Inflammatory macrophage (primary cell): ENCODE data around the gene NUCB1.
"Not testable (repeated sequence)": the region's sequence is repeated elsewhere in the genome, so short reads cannot be mapped to it uniquely, and the experiment has no call there.

ENCODE experiments used
- DNase-seq, 2 donors: peaks; one replicate each; pipeline ENCODE4 v3.0.0-alpha.2; 2020 to 2022

The NUCB1 gene

GRCh38 chr19:48906324-48906723 lies 6.2 kb downstream of the NUCB1 start:
- no peak for DNase-seq

DNA sequence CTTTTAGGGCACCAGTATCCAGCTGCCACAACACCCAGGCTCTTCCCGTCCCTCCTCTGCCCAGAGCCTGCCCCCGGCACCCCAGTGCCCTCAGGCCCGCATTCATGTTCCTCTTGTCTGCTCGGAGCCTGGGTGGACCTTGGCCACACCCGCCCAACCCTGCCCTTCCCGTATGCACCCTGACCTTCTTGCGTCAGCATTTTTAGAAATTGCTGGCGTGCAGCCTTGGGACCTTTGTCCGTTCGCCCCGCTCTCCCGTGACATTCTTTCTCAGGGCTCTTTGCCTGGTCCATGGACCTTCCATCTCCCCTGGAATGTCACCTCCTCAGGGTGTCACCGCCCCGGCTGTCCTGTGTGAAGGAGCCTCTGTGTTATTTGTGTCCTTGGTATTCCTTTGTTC lies 7.6 kb downstream of the NUCB1 start:
- DNase-seq, result peak; percentile 83 to 84

GRCh38 chr19:48909424-48910077 lies 9.4 kb downstream of the NUCB1 start:
- not testable (repeated sequence) for DNase-seq

GRCh38 chr19:48910803-48911202 lies 10.7 kb downstream of the NUCB1 start:
- no peak for DNase-seq

DNA sequence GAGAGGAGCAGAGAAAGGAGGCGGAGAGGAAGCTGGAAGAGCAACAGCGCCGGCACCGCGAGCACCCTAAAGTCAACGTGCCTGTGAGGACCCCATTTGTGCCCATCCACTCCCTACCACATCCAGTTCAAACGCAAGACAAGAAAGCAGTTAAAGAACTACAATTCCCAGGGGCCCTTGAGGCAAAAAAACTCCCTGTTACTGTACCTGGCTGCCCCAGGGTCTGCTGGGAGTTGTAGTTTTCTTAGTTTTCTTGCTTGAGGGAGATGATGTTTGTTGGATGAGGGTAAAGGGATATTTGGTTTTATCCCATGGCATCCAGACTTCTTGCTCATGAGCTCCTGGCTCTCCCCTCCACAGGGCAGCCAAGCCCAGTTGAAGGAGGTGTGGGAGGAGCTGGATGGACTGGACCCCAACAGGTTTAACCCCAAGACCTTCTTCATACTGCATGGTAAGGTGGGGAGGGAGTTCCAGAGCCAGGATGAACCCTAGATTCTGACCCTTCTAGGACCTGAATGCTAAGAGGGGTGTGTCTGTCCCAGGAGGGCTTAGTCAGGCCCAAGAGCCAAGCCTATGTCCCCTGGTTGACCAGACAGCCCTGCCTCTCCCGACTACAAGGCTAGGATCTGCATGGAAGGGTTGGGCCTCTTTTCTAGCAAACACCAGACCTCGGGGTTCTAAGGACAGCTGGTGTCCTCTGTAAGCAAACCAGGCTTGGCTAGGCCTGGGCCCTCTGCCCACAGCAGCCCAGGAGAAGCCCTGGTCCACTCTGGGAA lies 13.2 kb downstream of the NUCB1 start:
- DNase-seq, result no peak

DNA sequence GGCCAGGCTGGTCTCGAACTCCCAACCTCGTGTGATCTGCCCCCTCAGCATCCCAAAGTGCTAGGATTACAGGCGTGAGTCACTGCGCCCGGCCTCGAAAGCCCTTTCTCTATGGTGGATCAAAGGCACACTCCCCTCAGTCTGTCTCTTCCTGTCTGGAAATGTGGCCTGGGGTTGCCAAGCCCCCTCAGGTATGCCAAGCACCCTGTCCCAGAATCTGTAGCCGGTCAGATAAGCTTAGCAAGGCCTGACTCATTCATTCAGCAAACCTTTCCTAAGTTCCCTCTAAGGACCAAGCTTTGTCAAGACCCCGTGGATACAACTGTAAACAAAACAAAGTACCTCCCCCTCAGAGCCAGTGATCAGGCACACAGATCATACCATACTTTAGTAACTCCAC lies 14.1 kb downstream of the NUCB1 start:
- DNase-seq, result no peak

- DNase-seq, result no peak
These were observed 15.6 kb downstream of the NUCB1 start for GRCh38 chr19:48915757-48916156.

DNA sequence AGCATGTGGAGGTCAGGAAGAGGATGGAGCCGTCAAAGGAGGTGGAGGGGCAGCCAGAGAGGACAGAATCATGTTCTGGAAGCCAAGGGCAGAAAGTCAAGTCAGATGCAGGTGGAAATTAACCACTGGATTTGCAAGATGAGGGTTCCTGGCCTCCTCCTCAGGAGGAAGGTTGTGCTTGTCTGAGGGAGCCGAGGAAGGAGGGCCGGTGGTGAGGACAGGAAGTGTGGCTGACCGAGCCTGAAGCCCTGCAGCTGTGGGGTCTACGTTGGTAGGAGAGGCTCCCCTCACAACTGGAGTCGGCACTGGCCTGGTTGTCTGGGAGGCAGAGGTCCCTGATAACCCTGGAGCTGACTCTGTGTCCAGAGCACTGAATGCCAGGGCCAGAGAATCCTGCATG lies 18.0 kb downstream of the NUCB1 start:
- DNase-seq, result no peak

DNA sequence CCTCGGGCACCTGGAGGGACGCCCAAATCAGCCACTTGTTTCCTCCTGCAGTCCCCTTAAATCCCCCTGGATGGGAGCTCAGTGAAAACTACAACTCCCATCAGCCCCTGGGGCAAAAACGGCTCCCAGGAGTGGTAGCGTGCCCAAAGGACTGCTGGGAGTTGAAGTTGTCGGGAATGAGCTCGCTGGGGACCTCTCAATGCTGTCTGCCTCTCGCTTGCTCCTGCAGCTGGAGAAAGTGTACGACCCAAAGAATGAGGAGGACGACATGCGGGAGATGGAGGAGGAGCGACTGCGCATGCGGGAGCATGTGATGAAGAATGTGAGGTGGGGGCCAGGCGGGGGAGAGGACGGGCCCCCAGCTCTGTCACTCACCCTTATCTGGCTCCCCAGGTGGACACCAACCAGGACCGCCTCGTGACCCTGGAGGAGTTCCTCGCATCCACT lies 18.7 kb downstream of the NUCB1 start:
- DNase-seq, result no peak

- not testable (repeated sequence) for DNase-seq
These were observed 19.2 kb downstream of the NUCB1 start for GRCh38 chr19:48919271-48919670.

DNA sequence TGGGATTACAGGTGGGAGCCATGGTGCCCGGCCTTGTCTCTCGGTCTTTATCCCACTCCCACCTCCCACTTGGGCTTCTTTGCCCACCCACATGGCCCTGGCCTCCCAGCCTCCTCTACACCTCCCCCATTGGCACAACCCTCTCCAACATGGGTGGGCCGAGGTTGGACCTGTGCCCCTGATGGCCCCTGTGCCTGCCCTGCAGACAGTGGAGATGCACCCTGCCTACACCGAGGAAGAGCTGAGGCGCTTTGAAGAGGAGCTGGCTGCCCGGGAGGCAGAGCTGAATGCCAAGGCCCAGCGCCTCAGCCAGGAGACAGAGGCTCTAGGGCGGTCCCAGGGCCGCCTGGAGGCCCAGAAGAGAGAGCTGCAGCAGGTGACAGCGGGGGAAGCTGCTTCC lies 20.8 kb downstream of the NUCB1 start:
- no peak for DNase-seq

- DNase-seq, result no peak
These were observed 21.8 kb downstream of the NUCB1 start for GRCh38 chr19:48921721-48922500.

GRCh38 chr19:48922548-48923490 lies 22.7 kb downstream of the NUCB1 start:
- no peak for DNase-seq

GRCh38 chr19:48925240-48925843 lies 25.2 kb downstream of the NUCB1 start:
- DNase-seq, result no peak

DNA sequence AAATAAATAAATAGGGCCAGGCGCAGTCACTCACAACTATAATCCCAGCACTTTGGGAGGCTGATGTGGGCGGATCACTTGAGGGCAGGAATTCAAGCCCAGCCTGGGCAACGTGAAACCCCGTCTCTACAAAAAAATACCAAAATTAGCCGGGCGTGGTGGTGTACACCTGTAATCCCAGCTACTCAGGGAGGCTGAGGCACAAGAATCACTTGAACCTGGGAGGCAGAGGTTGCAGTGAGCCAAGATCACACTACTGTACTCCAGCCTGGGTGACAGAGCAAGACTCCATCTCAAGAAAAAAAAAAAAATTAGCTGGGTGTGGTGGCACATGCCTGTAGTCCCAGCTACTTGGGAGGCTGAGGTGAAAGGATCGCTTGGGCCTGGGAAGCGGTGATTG lies 25.8 kb downstream of the NUCB1 start:
- not testable (repeated sequence) for DNase-seq

- DNase-seq, result peak; percentile 95 to 98
These were observed 26.8 kb downstream of the NUCB1 start for GRCh38 chr19:48926909-48927308.

- peak; percentile 12 to 37 for DNase-seq
These were observed 27.6 kb downstream of the NUCB1 start for GRCh38 chr19:48927692-48928091.

DNA sequence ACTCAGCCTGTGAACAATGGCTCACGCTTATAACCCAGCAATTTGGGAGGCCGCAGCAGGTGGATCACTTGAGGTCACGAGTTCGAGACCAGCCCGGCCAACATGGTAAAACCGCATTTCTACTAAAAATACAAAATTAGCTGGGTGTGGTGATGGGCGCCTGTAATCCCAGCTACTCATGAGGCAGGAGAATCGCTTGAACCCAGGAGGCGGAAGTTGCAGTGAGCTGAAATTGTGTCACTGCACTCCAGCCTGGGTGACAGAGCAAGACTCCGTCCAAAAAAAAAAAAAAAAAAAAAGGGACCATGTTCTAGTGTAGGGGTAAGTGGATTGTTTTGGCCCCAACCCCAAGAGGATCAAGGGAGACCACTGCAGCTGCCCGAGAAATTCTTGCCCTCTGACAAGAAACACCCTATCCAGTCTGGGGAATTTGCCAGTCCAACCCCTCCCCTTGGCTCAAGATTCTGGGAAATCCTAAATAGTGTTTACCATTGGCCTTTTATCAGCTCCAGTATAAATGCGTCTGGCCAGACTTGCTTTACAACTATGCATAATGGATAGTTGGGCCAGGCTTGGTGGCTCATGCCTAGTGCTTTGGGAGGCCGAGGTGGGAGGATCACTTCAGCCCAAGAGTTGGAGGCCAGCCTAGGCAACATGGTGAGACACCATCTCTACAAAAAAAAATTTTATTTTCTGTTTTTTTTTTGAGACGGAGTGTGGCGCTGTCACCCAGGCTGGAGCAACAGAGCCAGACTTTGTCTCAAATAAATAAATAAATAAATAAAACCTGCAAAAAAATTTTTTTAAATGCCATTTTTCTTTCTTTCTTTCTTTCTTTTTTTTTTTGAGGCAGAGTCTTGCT lies 28.3 kb downstream of the NUCB1 start:
- DNase-seq, result no peak

DNA sequence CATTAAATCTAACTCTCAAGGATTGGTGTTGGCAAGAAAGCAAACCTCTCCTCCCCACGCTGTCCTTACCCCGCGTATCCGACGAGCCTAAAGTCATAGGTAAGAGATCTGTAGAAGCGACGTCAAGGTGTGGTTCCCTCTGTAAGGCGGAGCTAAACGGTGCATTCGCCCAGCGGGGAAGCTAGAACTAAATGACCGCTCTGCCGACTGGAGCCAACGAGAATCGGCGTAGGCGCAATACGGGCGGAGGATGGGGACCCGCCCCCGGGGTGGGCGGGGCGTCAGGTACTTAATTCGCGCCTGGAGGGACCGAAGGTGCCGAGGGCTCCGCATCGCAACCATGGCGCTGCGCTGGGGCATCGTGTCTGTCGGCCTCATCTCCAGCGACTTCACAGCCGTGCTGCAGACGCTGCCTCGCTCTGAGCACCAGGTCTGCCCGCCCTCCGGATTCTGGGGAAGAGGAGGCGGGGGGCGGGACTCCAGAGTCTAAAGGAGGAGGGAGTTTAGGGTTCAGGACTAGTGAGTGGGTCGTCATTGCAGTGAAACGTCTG lies 33.3 kb downstream of the NUCB1 start, which contains the start of gene DHDH:
Gene DHDH, plus strand, starts transcription at position 318 of the 551 bp plus-strand sequence. Its CDS starts 23 bp downstream, at position 341.
- DNase-seq, result peak; percentile 71 to 82

DNA sequence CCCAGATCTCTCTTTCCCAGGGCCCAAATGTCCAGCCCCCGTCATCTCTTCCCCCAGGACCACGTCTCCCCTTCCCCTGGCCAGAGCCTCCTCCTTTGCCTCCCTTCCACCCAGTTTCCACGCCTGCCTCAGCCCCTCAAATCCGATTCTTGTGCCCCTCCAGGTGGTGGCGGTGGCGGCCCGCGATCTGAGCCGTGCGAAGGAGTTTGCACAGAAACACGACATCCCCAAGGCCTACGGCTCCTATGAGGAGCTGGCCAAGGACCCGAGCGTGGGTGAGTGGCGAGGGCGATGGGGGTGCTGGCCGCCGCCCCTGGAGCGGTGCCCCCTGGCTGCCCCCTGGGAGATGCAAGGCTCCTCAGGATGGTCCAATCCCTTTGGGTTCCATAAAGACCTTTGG lies 34.7 kb downstream of the NUCB1 start:
- DNase-seq, result no peak
